HEK293 (cell line): Measurements from ENCODE around the gene MTCH1.

Experiments used
- BCL11A ChIP-seq: fragments of 450-650 bp; formaldehyde crosslinking; IDR thresholded peaks from 2 replicates; pipeline ENCODE4 v1.5.1; 2016; ENCODE audit warnings: low read depth, missing biosample characterization, missing genetic modification characterization
- CTCF ChIP-seq: fragments of 450-650 bp; formaldehyde crosslinking; IDR thresholded peaks from 2 replicates; pipeline ENCODE4 v1.5.1; 2016; ENCODE audit warnings: missing biosample characterization, missing genetic modification characterization
- MYNN ChIP-seq: fragments of 450-650 bp; formaldehyde crosslinking; IDR thresholded peaks from 2 replicates; pipeline ENCODE4 v1.5.1; 2016; ENCODE audit warnings: missing biosample characterization, missing genetic modification characterization, borderline replicate concordance
- TCF7L2 ChIP-seq: IDR thresholded peaks from 2 replicates; pipeline ENCODE4 v1.6.1; 2011; ENCODE audit warnings: low read depth, mild to moderate bottlenecking, inconsistent platforms, low read length, moderate library complexity, borderline replicate concordance
- ZNF169 ChIP-seq: fragments of 450-650 bp; formaldehyde crosslinking; IDR thresholded peaks from 2 replicates; pipeline ENCODE4 v1.5.1; 2016; ENCODE audit warnings: missing biosample characterization, missing genetic modification characterization
- ZNF274 ChIP-seq, 2 experiments: fragments of 200-500 bp in 1 of 2; fragments of 450-650 bp in 1 of 2; sonication (Bioruptor generic) in 1 of 2; formaldehyde crosslinking in 1 of 2; IDR thresholded peaks; 2 replicates each; pipeline versions ENCODE4 v1.5.1 to v1.6.1; 2014 to 2016; ENCODE audit warnings: borderline replicate concordance in 1 of 2, inconsistent platforms in 1 of 2, low read length in 1 of 2, missing biosample characterization in 1 of 2, missing genetic modification characterization in 1 of 2
- ZNF302 ChIP-seq: fragments of 450-650 bp; formaldehyde crosslinking; IDR thresholded peaks from 2 replicates; pipeline ENCODE4 v1.5.1; 2016; ENCODE audit warnings: missing biosample characterization, missing genetic modification characterization, low read depth
- ZNF341 ChIP-seq: fragments of 450-650 bp; formaldehyde crosslinking; IDR thresholded peaks from 2 replicates; pipeline ENCODE4; 2016; ENCODE audit warnings: low read depth, missing biosample characterization, missing genetic modification characterization
- ZNF513 ChIP-seq: fragments of 450-650 bp; IDR thresholded peaks from 2 replicates; pipeline ENCODE4 v1.5.1; 2018; ENCODE audit warnings: missing biosample characterization, missing genetic modification characterization
- ZSCAN5A ChIP-seq: fragments of 450-650 bp; formaldehyde crosslinking; IDR thresholded peaks from 2 replicates; pipeline ENCODE4 v1.5.1; 2016; ENCODE audit warnings: missing biosample characterization, missing genetic modification characterization

GRCh38 chr6:37021356-37022129, 35.5 kb upstream of the MTCH1 start:
- TF ChIP-seq CTCF, result 0 out of 2 replicates have a peak, but pooled peaks have one; percentile 11
- no peak for TF ChIP-seq ZNF341
- TF ChIP-seq ZSCAN5A (tag by site-specific recombination), result no peak
- TF ChIP-seq TCF7L2, result no peak
- TF ChIP-seq ZNF302 (tag by site-specific recombination), result no peak
- no peak for TF ChIP-seq ZNF513 (tag by site-specific recombination)
- no peak for TF ChIP-seq MYNN (tag by site-specific recombination)
- TF ChIP-seq ZNF274 (IDR thresholded peaks at IDR 0.05; ENCODE audit: low read length), result no peak
- TF ChIP-seq ZNF274 (tag by site-specific recombination; IDR thresholded peaks at IDR 0.05; ENCODE audit: borderline replicate concordance), result no peak
- no peak for TF ChIP-seq ZNF169 (tag by site-specific recombination)
- no peak for TF ChIP-seq BCL11A (tag by site-specific recombination)
